OCI-LY1 (cell line): ENCODE data around the gene KRT26.

Experiments used
- CTCF ChIP-seq: fragments of 200-600 bp; sonication (generic), shearing (Covaris generic); IDR thresholded peaks from 2 replicates; pipeline ENCODE4 v1.5.1; 2017; ENCODE audit warnings: mild to moderate bottlenecking, antibody characterized with exemption, low read length, moderate library complexity, mixed read lengths
- EZH2 ChIP-seq: fragments of 200-600 bp; sonication (generic), shearing (Covaris generic); IDR thresholded peaks from 2 replicates; pipeline ENCODE4 v1.8.0; 2017; ENCODE audit warnings: borderline replicate concordance, mixed run types, mild to moderate bottlenecking, antibody characterized with exemption, low read length, moderate library complexity, mixed read lengths

DNA sequence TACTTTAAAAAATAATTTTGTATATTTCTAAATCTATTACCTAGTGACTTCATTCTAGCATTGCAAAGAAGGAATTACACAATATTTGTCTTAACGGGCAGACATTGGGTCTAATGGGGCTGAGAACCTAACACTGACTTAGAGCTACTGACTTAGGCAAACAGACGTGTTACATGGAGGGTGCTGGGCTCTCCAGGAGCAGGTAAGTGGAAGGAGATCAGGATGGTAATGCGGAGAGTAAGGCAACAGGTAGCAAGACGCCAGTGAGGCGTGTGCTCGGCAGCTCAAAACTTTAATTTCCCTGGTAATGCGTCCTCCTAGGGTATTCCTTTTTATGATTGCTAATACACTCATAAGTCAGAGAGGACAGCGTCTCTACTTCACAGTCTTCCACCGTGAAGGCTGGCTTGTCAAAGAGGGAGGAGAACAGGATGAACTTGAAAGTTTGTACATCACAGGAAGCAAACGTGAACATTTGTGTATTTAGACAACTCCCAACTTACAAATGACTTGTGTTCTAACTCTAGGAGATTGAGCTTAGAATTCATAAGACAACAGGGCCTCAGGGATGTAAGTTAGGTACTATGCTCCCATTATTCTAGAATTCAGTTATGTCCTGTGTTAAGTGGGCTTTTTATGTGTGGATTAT lies 23.1 kb upstream of the KRT26 start:
- no peak for TF ChIP-seq EZH2
- TF ChIP-seq CTCF = no peak
